ENCODE data around the gene B3GAT1. TPM values are rescaled to one million over a fixed set of nuclear protein-coding genes. Genes with fewer than 3 reads are reported as not detected.
"Not testable (repeated sequence)": the region's sequence is repeated elsewhere in the genome, so short reads cannot be mapped to it uniquely, and the experiment has no call there.

The B3GAT1 gene
- total RNA-seq, 1 donor from 2014 or later = 1.9 TPM

- H3K27ac Mint-ChIP-seq (ENCODE audit: unreplicated experiment) = no peak overlapping the region
- H4K20me1 ChIP-seq (ENCODE audit: insufficient read depth, low read length) = no peaks in the 10 kb centered on the region
- no peaks in the 10 kb centered on the region for H3K36me3 Mint-ChIP-seq (ENCODE audit: low read depth, unreplicated experiment)
- FAIRE-seq = no peak
- H3K27me3 Mint-ChIP-seq (ENCODE audit: low read depth, unreplicated experiment) = peaks cover 18% of the 10 kb centered on the region
- peaks cover 7% of the 10 kb centered on the region for H3K4me1 Mint-ChIP-seq (ENCODE audit: low read depth, unreplicated experiment)
- H3K9ac ChIP-seq (ENCODE audit: low read length) = no peak overlapping the region
- no peaks in the 10 kb centered on the region for H3K36me3 ChIP-seq (ENCODE audit: insufficient read depth, low read length)
- TF ChIP-seq EZH2 (IDR thresholded peaks at IDR 0.05; ENCODE audit: insufficient read depth, low read length) (no peak), CTCF (IDR thresholded peaks at IDR 0.05; ENCODE audit: insufficient read depth, low read depth, low read length) (no peak)
- no peaks in the 10 kb centered on the region for H3K4me1 ChIP-seq (ENCODE audit: insufficient read depth, low read length)
- no peaks in the 10 kb centered on the region for H3K27me3 ChIP-seq (ENCODE audit: insufficient read depth, low read length)
- H3K9me3 ChIP-seq (ENCODE audit: insufficient read depth, low read depth, low read length) = no peaks in the 10 kb centered on the region
- DNase-seq (ENCODE audit: low read depth) = no peak
- no peak overlapping the region for H2AFZ ChIP-seq (ENCODE audit: low read depth, low read length)
- no peaks in the 10 kb centered on the region for H3K9me3 Mint-ChIP-seq (ENCODE audit: unreplicated experiment)
- H3K4me3 ChIP-seq (ENCODE audit: insufficient read depth, low read depth, low read length) = no peak overlapping the region
- no peak overlapping the region for H3K4me3 Mint-ChIP-seq (ENCODE audit: unreplicated experiment)
- H3K79me2 ChIP-seq (ENCODE audit: insufficient read depth, low read length) = no peaks in the 10 kb centered on the region
- H3K27ac ChIP-seq (ENCODE audit: low read depth, low read length) = no peak overlapping the region
- no peak overlapping the region for H3K4me2 ChIP-seq (ENCODE audit: low read length)
These were observed 65.7 kb downstream of the B3GAT1 start for GRCh38 chr11:134346101-134346975.

DNA sequence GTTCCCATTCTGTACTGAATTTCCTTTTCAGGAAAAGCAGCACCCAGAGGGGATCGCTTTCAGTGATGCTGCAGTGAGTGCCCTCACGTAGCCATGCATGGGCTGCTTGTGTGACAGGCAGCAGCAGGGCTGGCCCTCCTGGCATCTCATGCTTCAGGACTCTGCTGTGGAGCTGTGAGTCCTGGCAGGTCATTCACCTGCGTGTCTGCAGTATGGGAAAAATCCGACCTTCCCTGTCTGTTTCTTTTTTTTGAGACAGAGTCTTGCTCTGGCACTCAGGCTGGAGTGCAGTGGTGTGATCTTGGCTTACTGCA lies 66.8 kb downstream of the B3GAT1 start:
- Mint-ChIP-seq H3K36me3 (ENCODE audit: low read depth, unreplicated experiment) (no peaks in the 10 kb centered on the region), H3K9me3 (ENCODE audit: unreplicated experiment) (no peaks in the 10 kb centered on the region), H3K4me1 (ENCODE audit: low read depth, unreplicated experiment) (peaks cover 7% of the 10 kb centered on the region), H3K27me3 (ENCODE audit: low read depth, unreplicated experiment) (peaks cover 14% of the 10 kb centered on the region), H3K4me3 (ENCODE audit: unreplicated experiment) (no peak overlapping the region), H3K27ac (ENCODE audit: unreplicated experiment) (no peak overlapping the region)
- H3K79me2 ChIP-seq (ENCODE audit: insufficient read depth, low read length) = no peaks in the 10 kb centered on the region
- no peaks in the 10 kb centered on the region for H4K20me1 ChIP-seq (ENCODE audit: insufficient read depth, low read length)
- no peak overlapping the region for H2AFZ ChIP-seq (ENCODE audit: low read depth, low read length)
- no peaks in the 10 kb centered on the region for H3K9me3 ChIP-seq (ENCODE audit: insufficient read depth, low read depth, low read length)
- TF ChIP-seq CTCF (IDR thresholded peaks at IDR 0.05; ENCODE audit: insufficient read depth, low read depth, low read length) (no peak), EZH2 (IDR thresholded peaks at IDR 0.05; ENCODE audit: insufficient read depth, low read length) (no peak)
- no peaks in the 10 kb centered on the region for H3K36me3 ChIP-seq (ENCODE audit: insufficient read depth, low read length)
- no peak overlapping the region for H3K4me3 ChIP-seq (ENCODE audit: insufficient read depth, low read depth, low read length)
- no peak for DNase-seq (ENCODE audit: low read depth)
- H3K27me3 ChIP-seq (ENCODE audit: insufficient read depth, low read length) = no peaks in the 10 kb centered on the region
- no peaks in the 10 kb centered on the region for H3K4me1 ChIP-seq (ENCODE audit: insufficient read depth, low read length)
- no peak for FAIRE-seq
- no peak overlapping the region for H3K27ac ChIP-seq (ENCODE audit: low read depth, low read length)
- no peak overlapping the region for H3K9ac ChIP-seq (ENCODE audit: low read length)
- no peak overlapping the region for H3K4me2 ChIP-seq (ENCODE audit: low read length)

- H3K9me3 Mint-ChIP-seq (ENCODE audit: unreplicated experiment); H3K4me1 Mint-ChIP-seq (ENCODE audit: low read depth, unreplicated experiment); H3K4me3 Mint-ChIP-seq (ENCODE audit: unreplicated experiment); H3K4me3 ChIP-seq (ENCODE audit: insufficient read depth, low read depth, low read length); H3K4me2 ChIP-seq (ENCODE audit: low read length); H3K27ac Mint-ChIP-seq (ENCODE audit: unreplicated experiment); DNase-seq (ENCODE audit: low read depth); H3K9ac ChIP-seq (ENCODE audit: low read length); H3K9me3 ChIP-seq (ENCODE audit: insufficient read depth, low read depth, low read length); FAIRE-seq; H3K79me2 ChIP-seq (ENCODE audit: insufficient read depth, low read length); H2AFZ ChIP-seq (ENCODE audit: low read depth, low read length); H3K27ac ChIP-seq (ENCODE audit: low read depth, low read length); H3K4me1 ChIP-seq (ENCODE audit: insufficient read depth, low read length); H4K20me1 ChIP-seq (ENCODE audit: insufficient read depth, low read length); H3K36me3 Mint-ChIP-seq (ENCODE audit: low read depth, unreplicated experiment); H3K27me3 ChIP-seq (ENCODE audit: insufficient read depth, low read length); H3K36me3 ChIP-seq (ENCODE audit: insufficient read depth, low read length): not testable (repeated sequence)
- peaks cover 19% of the 10 kb centered on the region for H3K27me3 Mint-ChIP-seq (ENCODE audit: low read depth, unreplicated experiment)
These were observed 67.4 kb downstream of the B3GAT1 start for GRCh38 chr11:134344497-134345236.
